ENCODE results near the gene TBXAS1. TPM values are rescaled to one million over a fixed set of nuclear protein-coding genes. Genes with fewer than 3 reads are reported as not detected.

TBXAS1 gene
- polyA plus RNA-seq, 2 of the 4 experiments (the other 2 are of a cell fraction), result 8.8 to 11.6 TPM

DNA sequence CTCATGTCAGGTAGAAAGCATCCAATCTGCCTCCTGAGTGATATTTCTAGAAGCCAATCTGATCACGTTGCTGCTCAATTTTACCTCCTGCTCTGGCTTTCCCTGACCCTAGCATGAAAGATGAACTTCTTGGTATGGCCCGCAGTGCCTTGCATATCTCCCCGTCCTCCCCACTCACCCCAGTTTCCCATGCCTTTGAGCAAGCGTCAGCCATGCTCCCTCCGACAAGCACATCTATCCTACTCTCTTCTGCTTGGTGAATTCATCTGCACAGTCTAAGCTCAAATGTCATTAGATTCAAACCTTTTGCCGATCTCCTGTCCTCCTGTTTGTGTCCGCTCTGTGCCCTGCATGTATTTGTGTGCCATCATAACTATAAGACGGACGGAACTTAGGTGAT is 6.2 kb upstream of the TBXAS1 start:
- peaks cover 9% of the 10 kb centered on the region for H3K4me1 ChIP-seq
- FAIRE-seq, result no peak
- ChIA-PET POLR2A (no interaction called here), CTCF (no interaction called here)
- no peak for DNase-seq (ENCODE audit: low read depth in 1 of 2, low spot score in 1 of 2)
- no peak overlapping the region for H3K4me3 ChIP-seq
- H3K9me3 ChIP-seq, result no peaks in the 10 kb centered on the region
- H3K27ac ChIP-seq, result no peak overlapping the region
- TF ChIP-seq HEYL (CRISPR knock-in tag; IDR thresholded peaks at IDR 0.05), result no peak
- H3K4me2 ChIP-seq, result no peak overlapping the region
- 89% methylated on average over 9 of the region's 9 CpGs for WGBS (ENCODE audit: missing lambda C conversion rate)
- no peak for ATAC-seq

DNA sequence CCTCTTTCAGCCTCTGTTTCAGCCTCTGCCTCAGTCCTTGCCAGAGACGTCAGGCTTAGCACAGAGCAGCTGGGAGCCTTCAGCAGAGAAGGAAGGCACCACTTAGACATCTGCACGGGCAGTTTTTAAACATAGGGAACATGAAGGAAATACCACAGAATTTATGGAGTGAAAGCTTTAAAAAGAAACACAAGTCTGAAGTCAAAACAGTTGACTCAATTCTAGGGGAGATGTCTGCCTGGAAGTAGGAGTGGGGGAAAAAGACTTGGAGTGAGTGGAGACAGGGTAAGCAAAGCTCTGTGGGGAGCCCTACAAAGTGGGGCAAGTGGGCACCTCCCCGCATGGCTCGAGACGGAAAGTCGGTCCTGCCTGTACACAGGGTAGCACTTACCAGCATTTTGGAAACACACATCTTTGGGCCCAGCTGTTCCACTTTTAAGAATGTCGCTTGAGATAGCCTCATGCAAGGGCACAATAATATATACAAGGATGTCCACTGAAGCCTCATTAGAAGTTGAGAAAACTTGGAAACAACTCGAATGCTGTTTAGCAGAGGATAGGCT is 5.0 kb upstream of the TBXAS1 start:
- CTCF ChIA-PET, result interaction anchor here (0.6 kb wide), 1 partner anchor 179 kb away, joined by 4 read pairs; no protein-coding TSS in a partner anchor
- H3K27ac ChIP-seq, result no peak overlapping the region
- no peak for ATAC-seq
- no peak for TF ChIP-seq MAZ (IDR thresholded peaks at IDR 0.05; ENCODE audit: borderline replicate concordance, low read depth, low read length)
- no peak for TF ChIP-seq RFX5 (IDR thresholded peaks at IDR 0.05)
- no peak for TF ChIP-seq POLR2AphosphoS2 (conservative IDR thresholded peaks at IDR 0.05; ENCODE audit: low read length)
- TF ChIP-seq TFCP2L1 (CRISPR knock-in tag; IDR thresholded peaks at IDR 0.05), result no peak
- TF ChIP-seq GATA3 (IDR thresholded peaks at IDR 0.05; ENCODE audit: borderline replicate concordance), result no peak
- TF ChIP-seq HEYL (CRISPR knock-in tag; IDR thresholded peaks at IDR 0.05), result no peak
- TF ChIP-seq CEBPB (IDR thresholded peaks at IDR 0.05), result no peak
- TF ChIP-seq NPAS2 (CRISPR knock-in tag; IDR thresholded peaks at IDR 0.05; ENCODE audit: borderline replicate concordance), result no peak
- TF ChIP-seq CBX8 (IDR thresholded peaks at IDR 0.05), result no peak
- TF ChIP-seq HOXA7 (CRISPR knock-in tag; IDR thresholded peaks at IDR 0.05), result no peak
- TF ChIP-seq, protein P1, sequence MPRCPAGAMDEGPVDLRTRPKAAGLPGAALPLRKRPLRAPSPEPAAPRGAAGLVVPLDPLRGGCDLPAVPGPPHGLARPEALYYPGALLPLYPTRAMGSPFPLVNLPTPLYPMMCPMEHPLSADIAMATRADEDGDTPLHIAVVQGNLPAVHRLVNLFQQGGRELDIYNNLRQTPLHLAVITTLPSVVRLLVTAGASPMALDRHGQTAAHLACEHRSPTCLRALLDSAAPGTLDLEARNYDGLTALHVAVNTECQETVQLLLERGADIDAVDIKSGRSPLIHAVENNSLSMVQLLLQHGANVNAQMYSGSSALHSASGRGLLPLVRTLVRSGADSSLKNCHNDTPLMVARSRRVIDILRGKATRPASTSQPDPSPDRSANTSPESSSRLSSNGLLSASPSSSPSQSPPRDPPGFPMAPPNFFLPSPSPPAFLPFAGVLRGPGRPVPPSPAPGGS (IDR thresholded peaks at IDR 0.05), result no peak
- no peak for TF ChIP-seq EP300 (IDR thresholded peaks at IDR 0.05)
- no peak for TF ChIP-seq RAD21 (conservative IDR thresholded peaks at IDR 0.05 in 1 of 2, IDR thresholded peaks at IDR 0.05 in 1 of 2)
- TF ChIP-seq RNF2 (IDR thresholded peaks at IDR 0.05; ENCODE audit: borderline replicate concordance, low read depth), result no peak
- FAIRE-seq, result no peak
- no peak overlapping the region for H3K4me3 ChIP-seq
- H3K9me3 ChIP-seq, result no peaks in the 10 kb centered on the region
- H3K4me2 ChIP-seq, result no peak overlapping the region
- POLR2A ChIA-PET, result no interaction called here
- H3K4me1 ChIP-seq, result peaks cover 17% of the 10 kb centered on the region
- DNase-seq (ENCODE audit: low read depth in 1 of 2, low spot score in 1 of 2), result no peak
- WGBS (ENCODE audit: missing lambda C conversion rate), result 75% methylated on average over 8 of the region's 8 CpGs

DNA sequence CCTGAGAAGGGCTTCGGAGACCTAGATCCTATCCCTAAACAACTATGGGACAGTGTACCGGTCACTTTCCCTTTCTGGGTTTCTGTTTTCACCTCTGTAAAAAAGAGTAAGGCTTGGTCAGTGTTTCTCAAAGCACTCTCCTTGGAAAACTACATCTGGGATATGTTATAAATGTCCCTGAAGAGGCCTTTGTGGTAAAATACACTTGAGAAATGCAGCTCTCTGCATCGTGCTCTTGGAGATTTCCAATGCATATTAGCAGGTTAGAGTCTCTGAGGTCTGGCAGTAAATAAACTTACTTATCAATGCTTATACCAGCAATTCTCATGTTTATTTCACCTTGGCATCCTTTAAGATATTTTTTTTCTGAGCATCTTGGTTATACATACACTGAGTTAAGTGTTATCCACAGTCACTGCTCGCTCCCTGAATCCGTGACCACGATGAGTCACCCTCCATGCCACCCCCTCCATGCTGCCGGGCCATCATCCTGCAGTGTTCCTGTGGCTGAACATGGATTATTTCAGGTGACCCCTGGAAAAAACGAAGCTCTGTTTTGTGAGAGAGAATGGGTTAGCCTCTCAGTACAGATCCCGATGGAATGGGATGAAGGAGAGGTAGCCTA is 3.3 kb upstream of the TBXAS1 start:
- H3K4me2 ChIP-seq, result peak overlapping the region; percentile 26; the same call in 2 of the 3 replicates
- TF ChIP-seq, protein P2, sequence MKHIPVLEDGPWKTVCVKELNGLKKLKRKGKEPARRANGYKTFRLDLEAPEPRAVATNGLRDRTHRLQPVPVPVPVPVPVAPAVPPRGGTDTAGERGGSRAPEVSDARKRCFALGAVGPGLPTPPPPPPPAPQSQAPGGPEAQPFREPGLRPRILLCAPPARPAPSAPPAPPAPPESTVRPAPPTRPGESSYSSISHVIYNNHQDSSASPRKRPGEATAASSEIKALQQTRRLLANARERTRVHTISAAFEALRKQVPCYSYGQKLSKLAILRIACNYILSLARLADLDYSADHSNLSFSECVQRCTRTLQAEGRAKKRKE (CRISPR knock-in tag; IDR thresholded peaks at IDR 0.05; ENCODE audit: low read depth), result no peak
- TF ChIP-seq FOSL2 (IDR thresholded peaks at IDR 0.05) (no peak), FOSL2 (CRISPR knock-in tag; IDR thresholded peaks at IDR 0.05) (peak; percentile 60)
- no peak for FAIRE-seq
- peak overlapping the region in 1 of 2 experiments; percentile 25; a peak in 1 of 6 replicates for H3K27ac ChIP-seq
- ChIA-PET CTCF (no interaction called here), POLR2A (no interaction called here)
- DNase-seq (ENCODE audit: low read depth in 1 of 2, low spot score in 1 of 2), result no peak
- peak; percentile 39 to 40; a peak in 2 of 6 replicates for ATAC-seq
- 52% methylated on average over 9 of the region's 9 CpGs for WGBS (ENCODE audit: missing lambda C conversion rate)
- peaks cover 35% of the 10 kb centered on the region for H3K4me1 ChIP-seq
- no peak overlapping the region for H3K4me3 ChIP-seq
- no peaks in the 10 kb centered on the region for H3K9me3 ChIP-seq

DNA sequence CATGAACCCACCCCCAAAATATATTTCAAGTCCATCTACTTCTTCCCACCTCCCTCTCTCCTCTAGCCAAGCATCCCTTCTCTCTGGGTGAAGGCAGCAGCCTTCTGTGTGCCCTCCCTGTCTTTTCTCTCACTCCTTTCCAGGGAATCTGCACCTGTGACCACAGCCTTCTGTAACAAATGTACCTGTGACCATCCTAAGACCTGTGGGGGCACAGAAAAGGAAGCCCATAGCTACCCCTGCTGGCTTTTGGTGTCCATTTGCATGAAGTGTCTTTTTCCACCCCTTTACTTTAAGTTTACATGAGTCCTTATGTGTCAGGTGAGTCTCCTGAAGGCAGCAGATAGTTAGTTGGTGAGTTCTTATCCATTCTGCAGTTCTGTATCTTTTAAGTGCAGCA is 2.0 kb upstream of the TBXAS1 start:
- peak in 1 of 2 experiments; percentile 13 for DNase-seq (ENCODE audit: low read depth in 1 of 2, low spot score in 1 of 2)
- no peak overlapping the region for H3K4me2 ChIP-seq
- ChIA-PET CTCF (interaction anchor here (1.3 kb wide), 1 partner anchor 18 kb away, joined by 3 read pairs; no protein-coding TSS in a partner anchor), POLR2A (no interaction called here)
- TF ChIP-seq ZSCAN20 (CRISPR knock-in tag; IDR thresholded peaks at IDR 0.05) (no peak), RAD21 (conservative IDR thresholded peaks at IDR 0.05 in 1 of 2, IDR thresholded peaks at IDR 0.05 in 1 of 2) (peak; percentile 26 to 51; a peak in 4 of 5 replicates)
- no peaks in the 10 kb centered on the region for H3K9me3 ChIP-seq
- no peak for FAIRE-seq
- peaks cover 36% of the 10 kb centered on the region for H3K4me1 ChIP-seq
- H3K27ac ChIP-seq, result no peak overlapping the region
- H3K4me3 ChIP-seq, result no peak overlapping the region
- ATAC-seq, result peak in 1 of 2 experiments; percentile 27; a peak in 2 of 6 replicates
